ENCODE results near the gene MAPKAPK2. TPM values are rescaled to one million over a fixed set of nuclear protein-coding genes. Genes with fewer than 3 reads are reported as not detected.

Gene MAPKAPK2
- total RNA-seq, 1 experiment from 2014 or later, result 96.2 TPM

GRCh38 chr1:206680279-206680678 is 4.4 kb upstream of the MAPKAPK2 start:
- Mint-ChIP-seq H3K4me3 (ENCODE audit: low read depth, unreplicated experiment) (no peak overlapping the region), H3K36me3 (ENCODE audit: insufficient read depth, unreplicated experiment) (peaks cover 10% of the 10 kb centered on the region), H3K27me3 (ENCODE audit: unreplicated experiment) (peaks cover 35% of the 10 kb centered on the region), H3K27ac (ENCODE audit: unreplicated experiment) (no peak overlapping the region), H3K4me1 (ENCODE audit: low read depth, unreplicated experiment) (peaks cover 4% of the 10 kb centered on the region), H3K9me3 (ENCODE audit: low read depth, unreplicated experiment) (no peaks in the 10 kb centered on the region)
- CTCF ChIA-PET, result no interaction called here
- intact Hi-C loops (cut with micrococcal nuclease; ENCODE audit: unreplicated experiment), result no loop called here
- BruUV-seq (replicated peaks), result no TSS peak
- no peak for DNase-seq
- TF ChIP-seq, protein P1, sequence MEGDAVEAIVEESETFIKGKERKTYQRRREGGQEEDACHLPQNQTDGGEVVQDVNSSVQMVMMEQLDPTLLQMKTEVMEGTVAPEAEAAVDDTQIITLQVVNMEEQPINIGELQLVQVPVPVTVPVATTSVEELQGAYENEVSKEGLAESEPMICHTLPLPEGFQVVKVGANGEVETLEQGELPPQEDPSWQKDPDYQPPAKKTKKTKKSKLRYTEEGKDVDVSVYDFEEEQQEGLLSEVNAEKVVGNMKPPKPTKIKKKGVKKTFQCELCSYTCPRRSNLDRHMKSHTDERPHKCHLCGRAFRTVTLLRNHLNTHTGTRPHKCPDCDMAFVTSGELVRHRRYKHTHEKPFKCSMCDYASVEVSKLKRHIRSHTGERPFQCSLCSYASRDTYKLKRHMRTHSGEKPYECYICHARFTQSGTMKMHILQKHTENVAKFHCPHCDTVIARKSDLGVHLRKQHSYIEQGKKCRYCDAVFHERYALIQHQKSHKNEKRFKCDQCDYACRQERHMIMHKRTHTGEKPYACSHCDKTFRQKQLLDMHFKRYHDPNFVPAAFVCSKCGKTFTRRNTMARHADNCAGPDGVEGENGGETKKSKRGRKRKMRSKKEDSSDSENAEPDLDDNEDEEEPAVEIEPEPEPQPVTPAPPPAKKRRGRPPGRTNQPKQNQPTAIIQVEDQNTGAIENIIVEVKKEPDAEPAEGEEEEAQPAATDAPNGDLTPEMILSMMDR (IDR thresholded peaks at IDR 0.05; ENCODE audit: unreplicated experiment), result no peak

GRCh38 chr1:206681359-206681758 is 3.3 kb upstream of the MAPKAPK2 start:
- Mint-ChIP-seq H3K27me3 (ENCODE audit: unreplicated experiment) (peaks cover 35% of the 10 kb centered on the region), H3K4me1 (ENCODE audit: low read depth, unreplicated experiment) (peaks cover under 1% of the 10 kb centered on the region), H3K36me3 (ENCODE audit: insufficient read depth, unreplicated experiment) (peaks cover 20% of the 10 kb centered on the region), H3K27ac (ENCODE audit: unreplicated experiment) (no peak overlapping the region), H3K9me3 (ENCODE audit: low read depth, unreplicated experiment) (no peaks in the 10 kb centered on the region), H3K4me3 (ENCODE audit: low read depth, unreplicated experiment) (no peak overlapping the region)
- no TSS peak for BruUV-seq (replicated peaks)
- TF ChIP-seq, protein P1 (IDR thresholded peaks at IDR 0.05; ENCODE audit: unreplicated experiment), result no peak
- CTCF ChIA-PET, result no interaction called here
- intact Hi-C loops (cut with micrococcal nuclease; ENCODE audit: unreplicated experiment), result no loop called here
- DNase-seq, result no peak

GRCh38 chr1:206682111-206682510 is 2.6 kb upstream of the MAPKAPK2 start:
- Mint-ChIP-seq H3K4me1 (ENCODE audit: low read depth, unreplicated experiment) (peaks cover 8% of the 10 kb centered on the region), H3K27me3 (ENCODE audit: unreplicated experiment) (peaks cover 35% of the 10 kb centered on the region), H3K36me3 (ENCODE audit: insufficient read depth, unreplicated experiment) (peaks cover 26% of the 10 kb centered on the region), H3K4me3 (ENCODE audit: low read depth, unreplicated experiment) (no peak overlapping the region), H3K9me3 (ENCODE audit: low read depth, unreplicated experiment) (no peaks in the 10 kb centered on the region), H3K27ac (ENCODE audit: unreplicated experiment) (no peak overlapping the region)
- CTCF ChIA-PET, result interaction anchor here (0.5 kb wide), 1 partner anchor 199 kb away, joined by 7 read pairs; no protein-coding TSS in a partner anchor
- DNase-seq, result no peak
- BruUV-seq (replicated peaks), result no TSS peak
- intact Hi-C loops (cut with micrococcal nuclease; ENCODE audit: unreplicated experiment), result no loop called here
- TF ChIP-seq, protein P1 (IDR thresholded peaks at IDR 0.05; ENCODE audit: unreplicated experiment), result no peak

- DNase-seq, result no peak
- Mint-ChIP-seq H3K27me3 (ENCODE audit: unreplicated experiment) (peaks cover 35% of the 10 kb centered on the region), H3K4me3 (ENCODE audit: low read depth, unreplicated experiment) (no peak overlapping the region), H3K9me3 (ENCODE audit: low read depth, unreplicated experiment) (no peaks in the 10 kb centered on the region), H3K4me1 (ENCODE audit: low read depth, unreplicated experiment) (peaks cover 20% of the 10 kb centered on the region), H3K36me3 (ENCODE audit: insufficient read depth, unreplicated experiment) (peaks cover 26% of the 10 kb centered on the region), H3K27ac (ENCODE audit: unreplicated experiment) (no peak overlapping the region)
- no TSS peak for BruUV-seq (replicated peaks)
- TF ChIP-seq, protein P1 (IDR thresholded peaks at IDR 0.05; ENCODE audit: unreplicated experiment), result no peak
- intact Hi-C loops (cut with micrococcal nuclease; ENCODE audit: unreplicated experiment), result no loop called here
- CTCF ChIA-PET, result no interaction called here
Observed at GRCh38 chr1:206683313-206683712, 1.4 kb upstream of the MAPKAPK2 start.

Measured in Calu3 (cell line).